Loucy (cell line): ENCODE results near the gene AHRR.
A peak's percentile ranks its signal among the peaks of the same experiment; 100 is the strongest.

Experiments
- H2AFZ ChIP-seq: fragments of 200-600 bp; sonication (generic); 2 replicates; pipeline ENCODE4 v1.6.0; 2016; ENCODE audit warnings: antibody characterized with exemption, mild to moderate bottlenecking, low read length, moderate library complexity
- H3F3A ChIP-seq: fragments of 200-600 bp; 2 replicates; pipeline ENCODE4 v1.6.0; 2016; ENCODE audit warnings: antibody characterized with exemption, low read depth, mild to moderate bottlenecking
- H3K27me3 ChIP-seq: fragments of 200-600 bp; sonication (generic); 2 replicates; pipeline ENCODE4 v1.6.1; 2014; ENCODE audit warnings: low read length, mild to moderate bottlenecking; ENCODE audit not compliant: insufficient read depth, poor library complexity, severe bottlenecking
- H3K36me3 ChIP-seq: fragments of 200-600 bp; sonication (generic); 2 replicates; pipeline ENCODE4 v1.6.1; 2016; ENCODE audit warnings: low read length; ENCODE audit not compliant: insufficient read depth
- H3K4me1 ChIP-seq: fragments of 200-600 bp; sonication (generic); 2 replicates; pipeline ENCODE4 v1.5.1; 2014; ENCODE audit warnings: low read length, mild to moderate bottlenecking; ENCODE audit not compliant: insufficient read depth, poor library complexity, severe bottlenecking
- H3K4me2 ChIP-seq: fragments of 200-600 bp; sonication (generic); 2 replicates; pipeline ENCODE4 v1.6.0; 2014; ENCODE audit warnings: antibody characterized with exemption, low read length, low read depth, mild to moderate bottlenecking; ENCODE audit not compliant: poor library complexity, severe bottlenecking
- H3K4me3 ChIP-seq: fragments of 200-600 bp; sonication (generic); 2 replicates; pipeline ENCODE4 v1.5.1; 2014; ENCODE audit warnings: low read length, mild to moderate bottlenecking, mixed read lengths; ENCODE audit not compliant: poor library complexity, severe bottlenecking
- H3K79me2 ChIP-seq: fragments of 200-600 bp; sonication (generic); 2 replicates; pipeline ENCODE4 v1.6.1; 2014; ENCODE audit warnings: low read length; ENCODE audit not compliant: insufficient read depth
- H3K9ac ChIP-seq: fragments of 200-600 bp; sonication (generic); 2 replicates; pipeline ENCODE4 v1.6.0; 2014; ENCODE audit warnings: mild to moderate bottlenecking, low read depth, low read length, moderate library complexity; ENCODE audit not compliant: poor library complexity, severe bottlenecking
- H3K9me2 ChIP-seq: fragments of 200-600 bp; sonication (generic); replicated peaks from 2 replicates; pipeline ENCODE4 v1.6.1; 2016; ENCODE audit warnings: low read depth, low read length, mixed read lengths
- H3K9me3 ChIP-seq: fragments of 200-600 bp; sonication (generic); 2 replicates; pipeline ENCODE4 v1.6.1; 2014; ENCODE audit warnings: mild to moderate bottlenecking, antibody characterized with exemption, low read length, low read depth; ENCODE audit not compliant: insufficient read depth
- H4K20me1 ChIP-seq: fragments of 200-600 bp; sonication (generic); 2 replicates; pipeline ENCODE4 v1.6.0; 2014; ENCODE audit warnings: antibody characterized with exemption, low read length, mild to moderate bottlenecking; ENCODE audit not compliant: insufficient read depth, poor library complexity, severe bottlenecking
- EZH2phosphoT487 ChIP-seq: fragments of 200-600 bp; IDR thresholded peaks from 2 replicates; pipeline ENCODE4 v1.6.1; 2018; ENCODE audit warnings: antibody characterized with exemption, mild to moderate bottlenecking, moderate library complexity, borderline replicate concordance
- TF ChIP-seq, protein P1 (sequence below): fragments of 200-600 bp; sonication (generic); conservative IDR thresholded peaks from 2 replicates; pipeline ENCODE4 v1.5.1; 2014; ENCODE audit warnings: mild to moderate bottlenecking, antibody characterized with exemption, low read length

The AHRR gene

DNA sequence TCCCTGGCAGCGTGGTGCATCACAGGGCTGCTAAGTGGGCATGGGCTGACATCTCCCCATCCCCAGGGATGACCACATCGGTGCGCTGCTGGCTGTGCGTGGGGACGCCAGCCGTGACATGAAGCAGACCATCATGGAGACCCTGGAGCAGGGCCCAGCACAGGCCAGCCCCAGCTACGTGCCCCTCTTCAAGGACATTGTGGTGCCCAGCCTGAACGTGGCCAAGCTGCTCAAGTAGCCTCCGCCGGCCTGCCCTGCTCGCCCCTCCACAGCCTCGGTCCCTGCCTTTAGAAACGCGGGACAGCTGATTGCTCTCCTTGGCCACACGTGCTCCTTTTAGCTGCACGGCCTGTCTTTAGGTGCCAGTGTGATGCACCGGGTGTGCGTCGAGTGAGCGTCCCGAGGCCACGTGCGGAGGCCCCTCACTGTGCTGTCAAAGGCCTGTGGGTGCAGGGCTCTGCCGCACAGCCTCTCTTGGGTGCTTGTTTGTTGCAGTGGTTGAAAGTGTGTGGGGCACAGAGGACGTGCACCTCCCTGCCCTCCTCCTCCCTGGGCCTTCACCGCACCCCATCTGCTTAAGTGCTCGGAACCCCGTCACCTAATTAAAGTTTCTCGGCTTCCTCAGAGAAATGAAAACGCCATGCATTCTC is 145.3 kb downstream of the AHRR start:
- Histone ChIP-seq H4K20me1 (peaks cover 5% of the 10 kb centered on the region), H3F3A (no peaks in the 10 kb centered on the region), H3K9me2 (no peaks in the 10 kb centered on the region), H3K9ac (no peak overlapping the region), H3K4me2 (no peak overlapping the region), H3K79me2 (peaks cover 16% of the 10 kb centered on the region), H3K36me3 (peaks cover 37% of the 10 kb centered on the region; the same call in 1 of the 2 replicates), H3K9me3 (no peaks in the 10 kb centered on the region), H2AFZ (no peak overlapping the region), H3K4me1 (peaks cover 11% of the 10 kb centered on the region), H3K4me3 (no peak overlapping the region), H3K27me3 (no peaks in the 10 kb centered on the region)
- TF ChIP-seq, protein P1, sequence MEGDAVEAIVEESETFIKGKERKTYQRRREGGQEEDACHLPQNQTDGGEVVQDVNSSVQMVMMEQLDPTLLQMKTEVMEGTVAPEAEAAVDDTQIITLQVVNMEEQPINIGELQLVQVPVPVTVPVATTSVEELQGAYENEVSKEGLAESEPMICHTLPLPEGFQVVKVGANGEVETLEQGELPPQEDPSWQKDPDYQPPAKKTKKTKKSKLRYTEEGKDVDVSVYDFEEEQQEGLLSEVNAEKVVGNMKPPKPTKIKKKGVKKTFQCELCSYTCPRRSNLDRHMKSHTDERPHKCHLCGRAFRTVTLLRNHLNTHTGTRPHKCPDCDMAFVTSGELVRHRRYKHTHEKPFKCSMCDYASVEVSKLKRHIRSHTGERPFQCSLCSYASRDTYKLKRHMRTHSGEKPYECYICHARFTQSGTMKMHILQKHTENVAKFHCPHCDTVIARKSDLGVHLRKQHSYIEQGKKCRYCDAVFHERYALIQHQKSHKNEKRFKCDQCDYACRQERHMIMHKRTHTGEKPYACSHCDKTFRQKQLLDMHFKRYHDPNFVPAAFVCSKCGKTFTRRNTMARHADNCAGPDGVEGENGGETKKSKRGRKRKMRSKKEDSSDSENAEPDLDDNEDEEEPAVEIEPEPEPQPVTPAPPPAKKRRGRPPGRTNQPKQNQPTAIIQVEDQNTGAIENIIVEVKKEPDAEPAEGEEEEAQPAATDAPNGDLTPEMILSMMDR, result no peak
- no peak for TF ChIP-seq EZH2phosphoT487

DNA sequence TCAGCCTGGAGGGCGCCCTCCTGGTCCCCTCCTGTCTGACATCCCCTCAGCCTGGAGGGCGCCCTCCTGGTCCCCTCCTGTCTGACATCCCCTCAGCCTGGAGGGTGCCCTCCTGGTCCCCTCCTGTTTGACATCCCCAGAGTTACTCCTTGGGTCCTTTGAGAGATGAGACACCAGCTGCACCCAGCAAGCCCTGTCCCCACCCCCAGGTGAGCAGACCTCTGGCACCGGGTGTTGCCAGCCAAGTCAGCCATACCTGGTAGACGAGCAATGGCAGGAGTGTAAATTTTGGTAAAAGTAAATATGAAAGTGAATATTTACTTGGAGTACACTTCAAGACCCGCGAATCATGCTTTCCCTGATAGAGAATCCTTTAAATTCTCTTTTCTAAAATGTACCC is 146.9 kb downstream of the AHRR start:
- no peak overlapping the region for H2AFZ ChIP-seq
- no peak overlapping the region for H3K4me2 ChIP-seq
- no peak for TF ChIP-seq EZH2phosphoT487
- TF ChIP-seq, protein P1, result no peak
- H3K9me3 ChIP-seq, result no peaks in the 10 kb centered on the region
- peaks cover 7% of the 10 kb centered on the region for H4K20me1 ChIP-seq
- H3K9ac ChIP-seq, result no peak overlapping the region
- H3K4me1 ChIP-seq, result peaks cover 20% of the 10 kb centered on the region
- H3K4me3 ChIP-seq, result no peak overlapping the region
- no peaks in the 10 kb centered on the region for H3F3A ChIP-seq
- H3K36me3 ChIP-seq, result peaks cover 28% of the 10 kb centered on the region; the same call in 1 of the 2 replicates
- H3K79me2 ChIP-seq, result peaks cover 28% of the 10 kb centered on the region
- H3K27me3 ChIP-seq, result peaks cover 2% of the 10 kb centered on the region
- H3K9me2 ChIP-seq, result no peaks in the 10 kb centered on the region

DNA sequence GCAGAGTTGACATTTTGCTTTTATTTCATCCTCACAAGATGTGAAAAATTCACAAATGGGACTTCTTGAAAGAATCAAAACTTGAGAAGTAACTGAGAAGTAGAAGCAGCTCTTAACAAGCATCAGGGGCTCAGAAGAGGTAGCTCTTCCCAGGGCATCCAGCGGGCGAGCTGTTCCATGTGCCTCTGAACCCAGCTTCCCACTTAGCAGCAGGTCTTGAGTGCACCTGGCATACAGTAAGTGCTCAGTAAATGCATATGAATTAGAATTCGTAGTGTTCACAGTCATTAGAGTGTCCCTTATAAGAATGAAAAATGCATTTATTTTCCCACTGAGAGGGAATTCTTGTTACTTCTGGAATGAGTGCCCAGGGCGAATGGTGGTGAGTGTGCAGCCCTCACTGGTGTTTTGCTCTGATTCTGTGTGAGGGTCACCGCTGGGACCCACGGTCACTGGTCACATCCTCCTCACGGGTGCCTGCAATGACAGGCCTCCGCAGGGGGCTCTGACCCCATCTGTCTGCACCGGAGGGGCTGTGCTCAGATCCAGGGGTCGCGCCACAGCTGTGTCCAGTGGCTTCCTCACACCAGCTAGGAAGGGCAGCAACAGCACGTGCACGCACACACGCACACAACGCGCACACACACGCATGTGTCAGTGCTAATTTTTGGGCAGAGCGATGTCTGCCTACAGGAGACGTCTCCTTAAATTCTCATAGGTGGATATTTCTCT is 148.4 kb downstream of the AHRR start:
- Histone ChIP-seq H2AFZ (no peak overlapping the region), H3K4me3 (no peak overlapping the region), H3K9me3 (no peaks in the 10 kb centered on the region), H3K9me2 (no peaks in the 10 kb centered on the region), H3K4me1 (peaks cover 20% of the 10 kb centered on the region), H3K9ac (peak overlapping the region; percentile 15), H3K27me3 (peaks cover 6% of the 10 kb centered on the region), H3K36me3 (peaks cover 17% of the 10 kb centered on the region; the same call in 1 of the 2 replicates), H3F3A (no peaks in the 10 kb centered on the region), H3K79me2 (peaks cover 33% of the 10 kb centered on the region), H3K4me2 (peak overlapping the region; percentile 96), H4K20me1 (peaks cover 13% of the 10 kb centered on the region)
- TF ChIP-seq EZH2phosphoT487, result no peak
- TF ChIP-seq, protein P1, result 0 out of 2 replicates have a peak, but pooled peaks have one; percentile 21
